DND-41 (cell line): ENCODE results near the gene CD320.
"Not testable (repeated sequence)": the region's sequence is repeated elsewhere in the genome, so short reads cannot be mapped to it uniquely, and the experiment has no call there.

Source experiments
- EZH2 ChIP-seq: IDR thresholded peaks from 3 replicates; pipeline ENCODE4 v1.6.1; 2012; ENCODE audit warnings: borderline replicate concordance, low read depth, mild to moderate bottlenecking, moderate library complexity, low read length, inconsistent platforms; ENCODE audit not compliant: severe bottlenecking
- TF ChIP-seq, protein P1 (sequence below): IDR thresholded peaks from 2 replicates; pipeline ENCODE4 v1.5.1; 2012; ENCODE audit warnings: borderline replicate concordance, low read length, moderate library complexity, mild to moderate bottlenecking; ENCODE audit not compliant: poor library complexity, severe bottlenecking; ENCODE audit errors: extremely low read depth

DNA sequence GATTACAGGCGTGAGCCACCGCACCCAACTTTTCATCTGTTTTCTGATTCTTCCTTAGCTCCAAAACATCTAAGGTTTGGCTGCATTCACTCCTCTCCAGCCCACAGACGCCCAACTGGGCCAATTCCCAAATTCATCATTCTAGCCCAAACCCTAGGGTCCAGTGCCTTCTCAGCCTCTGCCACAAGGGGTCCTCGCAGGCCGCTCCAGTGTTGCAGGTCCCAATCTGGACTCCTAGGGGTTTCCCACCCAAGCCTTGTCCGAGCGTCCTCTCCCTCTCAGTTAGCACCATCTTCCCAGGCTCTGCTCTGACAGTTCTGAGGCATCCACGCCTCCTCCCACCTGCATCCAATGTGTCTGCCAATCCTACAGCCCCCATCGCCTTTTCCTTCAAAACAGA is 31.6 kb downstream of the CD320 start:
- TF ChIP-seq EZH2 = not testable (repeated sequence)
- TF ChIP-seq, protein P1, sequence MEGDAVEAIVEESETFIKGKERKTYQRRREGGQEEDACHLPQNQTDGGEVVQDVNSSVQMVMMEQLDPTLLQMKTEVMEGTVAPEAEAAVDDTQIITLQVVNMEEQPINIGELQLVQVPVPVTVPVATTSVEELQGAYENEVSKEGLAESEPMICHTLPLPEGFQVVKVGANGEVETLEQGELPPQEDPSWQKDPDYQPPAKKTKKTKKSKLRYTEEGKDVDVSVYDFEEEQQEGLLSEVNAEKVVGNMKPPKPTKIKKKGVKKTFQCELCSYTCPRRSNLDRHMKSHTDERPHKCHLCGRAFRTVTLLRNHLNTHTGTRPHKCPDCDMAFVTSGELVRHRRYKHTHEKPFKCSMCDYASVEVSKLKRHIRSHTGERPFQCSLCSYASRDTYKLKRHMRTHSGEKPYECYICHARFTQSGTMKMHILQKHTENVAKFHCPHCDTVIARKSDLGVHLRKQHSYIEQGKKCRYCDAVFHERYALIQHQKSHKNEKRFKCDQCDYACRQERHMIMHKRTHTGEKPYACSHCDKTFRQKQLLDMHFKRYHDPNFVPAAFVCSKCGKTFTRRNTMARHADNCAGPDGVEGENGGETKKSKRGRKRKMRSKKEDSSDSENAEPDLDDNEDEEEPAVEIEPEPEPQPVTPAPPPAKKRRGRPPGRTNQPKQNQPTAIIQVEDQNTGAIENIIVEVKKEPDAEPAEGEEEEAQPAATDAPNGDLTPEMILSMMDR = not testable (repeated sequence)
